Liver (tissue), 9 donors: ENCODE data around the gene AFDN. TPM values are rescaled to one million over a fixed set of nuclear protein-coding genes. Genes with fewer than 3 reads are reported as not detected.

ENCODE experiments used
- DNase-seq: peaks from one replicate; pipeline ENCODE4 v3.0.0-alpha.2; 2017; ENCODE audit warnings: low spot score
- H3K27ac ChIP-seq, 2 donors: one replicate each; pipeline ENCODE4 v1.7.0; 2013; ENCODE audit warnings: inconsistent platforms in 2 of 2, low read length in 2 of 2, control low read depth in 1 of 2, low read depth in 1 of 2, mild to moderate bottlenecking in 1 of 2
- H3K27me3 ChIP-seq, 4 donors: one replicate each; pipeline versions ENCODE4 v1.6.1 to v1.7.0; 2013; ENCODE audit warnings: low read length in 3 of 4, inconsistent platforms in 1 of 4, mild to moderate bottlenecking in 1 of 4, moderate library complexity in 1 of 4; ENCODE audit not compliant: control insufficient read depth in 4 of 4, insufficient read depth in 4 of 4
- H3K36me3 ChIP-seq, 4 donors: one replicate each; pipeline versions ENCODE4 v1.6.1 to v1.7.0; 2013; ENCODE audit warnings: low read length in 3 of 4, mild to moderate bottlenecking in 3 of 4, low read depth in 1 of 4, moderate library complexity in 1 of 4; ENCODE audit not compliant: control insufficient read depth in 4 of 4, insufficient read depth in 3 of 4
- H3K4me1 ChIP-seq, 4 donors: one replicate each; pipeline versions ENCODE4 v1.6.1 to v1.7.0; 2013; ENCODE audit warnings: low read length in 3 of 4, mild to moderate bottlenecking in 3 of 4, moderate library complexity in 1 of 4; ENCODE audit not compliant: control insufficient read depth in 4 of 4, insufficient read depth in 4 of 4
- H3K4me3 ChIP-seq, 3 donors: one replicate each; pipeline versions ENCODE4 v1.6.1 to v1.7.0; 2013; ENCODE audit warnings: low read length in 3 of 3, control low read depth in 1 of 3, low read depth in 1 of 3, mild to moderate bottlenecking in 1 of 3
- H3K9ac ChIP-seq, 2 donors: one replicate each; pipeline ENCODE4 v1.7.0; 2013; ENCODE audit warnings: low read length in 2 of 2, mild to moderate bottlenecking in 2 of 2, moderate library complexity in 2 of 2, control low read depth in 1 of 2, low read depth in 1 of 2
- H3K9me3 ChIP-seq, 4 donors: one replicate each; pipeline versions ENCODE4 v1.6.1 to v1.7.0; 2013; ENCODE audit warnings: low read length in 3 of 4; ENCODE audit not compliant: control insufficient read depth in 4 of 4
- EGR1 ChIP-seq, 2 donors: IDR thresholded peaks; 2 replicates each; pipeline ENCODE4 v1.6.1; 2016 to 2018; ENCODE audit warnings: antibody characterized with exemption in 2 of 2, low read depth in 2 of 2
- FOXA1 ChIP-seq: IDR thresholded peaks from 2 replicates; pipeline ENCODE4 v1.6.1; 2016; ENCODE audit warnings: antibody characterized with exemption
- FOXA2 ChIP-seq: IDR thresholded peaks from 2 replicates; pipeline ENCODE4 v1.6.1; 2016; ENCODE audit warnings: antibody characterized with exemption
- GABPA ChIP-seq, 2 donors: IDR thresholded peaks in 1 of 2; conservative IDR thresholded peaks in 1 of 2; 2 replicates each; pipeline ENCODE4 v1.6.1; 2016; ENCODE audit warnings: antibody characterized with exemption in 2 of 2, mild to moderate bottlenecking in 1 of 2, moderate library complexity in 1 of 2
- HNF4A ChIP-seq, 2 donors: conservative IDR thresholded peaks; 2 replicates each; pipeline ENCODE4 v1.6.1; 2016; ENCODE audit warnings: antibody characterized with exemption in 2 of 2, mild to moderate bottlenecking in 2 of 2
- JUND ChIP-seq, 2 donors: IDR thresholded peaks; 2 replicates each; pipeline ENCODE4 v1.6.1; 2016; ENCODE audit warnings: antibody characterized with exemption in 2 of 2
- NR2F2 ChIP-seq: IDR thresholded peaks from 2 replicates; pipeline ENCODE4 v1.6.1; 2016; ENCODE audit warnings: antibody characterized with exemption
- RXRA ChIP-seq, 2 donors: IDR thresholded peaks; 2 replicates each; pipeline ENCODE4 v1.6.1; 2017 to 2018; ENCODE audit warnings: antibody characterized with exemption in 2 of 2, mild to moderate bottlenecking in 1 of 2
- SP1 ChIP-seq: IDR thresholded peaks from 2 replicates; pipeline ENCODE4 v1.6.1; 2018; ENCODE audit warnings: antibody characterized with exemption, mild to moderate bottlenecking
- TAF1 ChIP-seq: conservative IDR thresholded peaks from 2 replicates; pipeline ENCODE4 v1.6.1; 2016; ENCODE audit warnings: antibody characterized with exemption, mild to moderate bottlenecking
- YY1 ChIP-seq: IDR thresholded peaks from 2 replicates; pipeline ENCODE4 v1.6.1; 2016; ENCODE audit warnings: antibody characterized with exemption, mild to moderate bottlenecking
- WGBS: extraction: QIAGEN DNeasy Blood & Tissue Kit; methylation state at CpG from one replicate; pipeline ENCODE4 v1.1.7; 2013; 5-methylcytosine and 5-hydroxymethylcytosine counted together
- polyA plus RNA-seq, 2 donors: library from polyadenylated mRNA; stranded (reverse) in 1 of 2; unstranded in 1 of 2; fragments of 200-250 nt in 1 of 2; fragments of >200 nt in 1 of 2; fragmentation: Nextera tagmentation in 1 of 2; extraction: Ambion mirVana in 1 of 2; gene quantifications; one replicate each; pipeline versions ENCODE4 v1.2.1 to v1.2.3, GENCODE V29; 2013 to 2015
- total RNA-seq, 2 donors: library from RNA; depleted of rRNA; stranded (reverse); fragments of >200 nt; gene quantifications; one replicate each; pipeline ENCODE4 v1.2.3, GENCODE V29; 2014
- TF ChIP-seq, protein P1 (sequence below): IDR thresholded peaks from 2 replicates; pipeline ENCODE4 v1.6.1; 2016; ENCODE audit warnings: antibody characterized with exemption, mild to moderate bottlenecking
- TF ChIP-seq, protein P2 (sequence below): IDR thresholded peaks from 2 replicates; pipeline ENCODE4 v1.6.1; 2016; ENCODE audit warnings: antibody characterized with exemption
- TF ChIP-seq, protein P3 (sequence below): IDR thresholded peaks from 2 replicates; pipeline ENCODE4 v1.6.1; 2016; ENCODE audit warnings: antibody characterized with exemption
- TF ChIP-seq, protein P4 (sequence below): fragments of 150-350 bp; IDR thresholded peaks from 2 replicates; pipeline ENCODE4 v1.5.1; 2017; ENCODE audit warnings: improper control_type of control experiment, low read depth, low read length; ENCODE audit not compliant: missing input control
- donor health status: healthy.
- donor health status: healthy.
- donor health status: healthy.
- donor health status: healthy.
- donor health status: healthy.

Gene AFDN
- total and polyA plus RNA-seq, 4 donors: 21.3 to 145 (median 29.3) TPM

DNA sequence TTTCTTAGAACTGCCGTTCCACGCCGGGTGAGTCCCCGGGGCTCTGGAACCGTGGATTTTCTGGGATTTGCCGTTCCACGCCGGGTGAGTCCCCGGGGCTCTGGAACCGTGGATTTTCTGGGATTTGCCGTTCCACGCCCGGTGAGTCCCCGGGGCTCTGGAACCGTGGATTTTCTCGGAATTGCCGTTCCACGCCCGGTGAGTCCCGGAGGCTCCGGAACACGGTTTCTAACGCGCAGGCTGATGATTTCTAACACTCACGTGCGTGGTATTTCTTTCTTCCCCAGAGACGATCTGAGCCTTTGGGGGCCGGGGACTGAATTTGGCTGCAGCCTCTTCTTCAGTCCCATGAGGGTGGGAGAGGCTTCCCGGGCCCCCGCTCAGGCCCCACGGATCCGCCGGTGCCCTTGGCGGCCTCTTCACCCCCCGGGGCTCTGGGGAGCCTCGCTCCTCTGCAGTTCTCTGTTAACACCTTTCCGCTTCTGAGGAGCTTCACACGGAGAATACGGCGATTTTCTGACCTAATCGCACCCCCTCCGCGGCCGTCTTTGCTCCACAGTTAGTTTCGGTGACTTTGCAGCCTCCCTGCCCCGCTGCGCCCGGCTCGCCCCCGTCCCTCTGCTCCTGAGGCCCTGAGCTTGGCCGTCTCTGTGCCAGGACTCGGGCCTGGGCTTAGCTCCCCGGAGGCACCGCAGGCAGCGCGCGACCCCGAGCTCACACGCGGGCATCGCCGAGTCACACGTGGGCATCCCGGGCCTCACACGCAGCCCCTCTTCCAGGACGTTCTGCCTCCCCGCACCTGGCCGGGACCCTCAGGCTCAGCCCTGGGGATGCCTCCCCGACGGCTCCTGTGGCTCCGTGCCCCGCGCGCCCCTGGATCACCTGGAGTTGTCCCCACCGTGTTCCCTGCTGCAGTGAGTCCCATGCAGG lies 163.6 kb downstream of the AFDN start (continued):
- TF ChIP-seq, protein P1, sequence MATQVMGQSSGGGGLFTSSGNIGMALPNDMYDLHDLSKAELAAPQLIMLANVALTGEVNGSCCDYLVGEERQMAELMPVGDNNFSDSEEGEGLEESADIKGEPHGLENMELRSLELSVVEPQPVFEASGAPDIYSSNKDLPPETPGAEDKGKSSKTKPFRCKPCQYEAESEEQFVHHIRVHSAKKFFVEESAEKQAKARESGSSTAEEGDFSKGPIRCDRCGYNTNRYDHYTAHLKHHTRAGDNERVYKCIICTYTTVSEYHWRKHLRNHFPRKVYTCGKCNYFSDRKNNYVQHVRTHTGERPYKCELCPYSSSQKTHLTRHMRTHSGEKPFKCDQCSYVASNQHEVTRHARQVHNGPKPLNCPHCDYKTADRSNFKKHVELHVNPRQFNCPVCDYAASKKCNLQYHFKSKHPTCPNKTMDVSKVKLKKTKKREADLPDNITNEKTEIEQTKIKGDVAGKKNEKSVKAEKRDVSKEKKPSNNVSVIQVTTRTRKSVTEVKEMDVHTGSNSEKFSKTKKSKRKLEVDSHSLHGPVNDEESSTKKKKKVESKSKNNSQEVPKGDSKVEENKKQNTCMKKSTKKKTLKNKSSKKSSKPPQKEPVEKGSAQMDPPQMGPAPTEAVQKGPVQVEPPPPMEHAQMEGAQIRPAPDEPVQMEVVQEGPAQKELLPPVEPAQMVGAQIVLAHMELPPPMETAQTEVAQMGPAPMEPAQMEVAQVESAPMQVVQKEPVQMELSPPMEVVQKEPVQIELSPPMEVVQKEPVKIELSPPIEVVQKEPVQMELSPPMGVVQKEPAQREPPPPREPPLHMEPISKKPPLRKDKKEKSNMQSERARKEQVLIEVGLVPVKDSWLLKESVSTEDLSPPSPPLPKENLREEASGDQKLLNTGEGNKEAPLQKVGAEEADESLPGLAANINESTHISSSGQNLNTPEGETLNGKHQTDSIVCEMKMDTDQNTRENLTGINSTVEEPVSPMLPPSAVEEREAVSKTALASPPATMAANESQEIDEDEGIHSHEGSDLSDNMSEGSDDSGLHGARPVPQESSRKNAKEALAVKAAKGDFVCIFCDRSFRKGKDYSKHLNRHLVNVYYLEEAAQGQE: no peak
- TF ChIP-seq JUND (IDR thresholded peaks at IDR 0.05): no peak
- TF ChIP-seq FOXA1: no peak
- TF ChIP-seq GABPA (IDR thresholded peaks at IDR 0.05 in 1 of 2, conservative IDR thresholded peaks at IDR 0.05 in 1 of 2): no peak
- TF ChIP-seq HNF4A (conservative IDR thresholded peaks at IDR 0.05): no peak
- no peak for TF ChIP-seq FOXA2
- no peak for TF ChIP-seq NR2F2
- no peak for TF ChIP-seq TAF1

DNA sequence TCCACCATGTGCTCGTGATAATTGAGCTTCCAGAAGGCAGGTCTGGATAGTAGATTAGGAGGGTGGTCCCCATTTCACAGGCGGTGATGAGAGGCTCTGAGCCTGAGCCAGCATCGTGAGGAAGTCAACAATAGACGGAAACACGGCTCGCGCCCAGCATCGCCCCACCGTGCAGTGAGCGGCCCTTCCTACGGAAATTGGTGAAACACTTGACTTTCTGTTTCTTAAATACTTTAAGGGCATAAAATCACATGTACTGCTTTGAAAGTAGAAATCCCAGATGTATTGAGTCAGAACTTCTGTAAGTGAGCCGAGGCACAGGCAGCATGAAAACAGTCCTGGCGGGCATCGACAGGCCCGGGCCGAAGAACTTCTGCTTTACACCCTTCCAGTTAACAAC lies 166.5 kb downstream of the AFDN start:
- Histone ChIP-seq H3K4me1 (no peaks in the 10 kb centered on the region), H3K9ac (no peak overlapping the region), H3K9me3 (no peaks in the 10 kb centered on the region), H3K27ac (no peak overlapping the region), H3K27me3 (no peaks in the 10 kb centered on the region), H3K4me3 (no peak overlapping the region), H3K36me3 (no peaks in the 10 kb centered on the region)
- no peak for DNase-seq
- WGBS: 91% methylated on average over 16 of the region's 16 CpGs
- TF ChIP-seq JUND (IDR thresholded peaks at IDR 0.05) (no peak), RXRA (IDR thresholded peaks at IDR 0.05) (no peak), HNF4A (conservative IDR thresholded peaks at IDR 0.05) (no peak), SP1 (no peak), EGR1 (IDR thresholded peaks at IDR 0.05; ENCODE audit: low read depth in 2 of 2) (no peak), TAF1 (no peak), YY1 (no peak)
- TF ChIP-seq, protein P2, sequence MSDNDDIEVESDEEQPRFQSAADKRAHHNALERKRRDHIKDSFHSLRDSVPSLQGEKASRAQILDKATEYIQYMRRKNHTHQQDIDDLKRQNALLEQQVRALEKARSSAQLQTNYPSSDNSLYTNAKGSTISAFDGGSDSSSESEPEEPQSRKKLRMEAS: no peak
- TF ChIP-seq, protein P1: no peak
- TF ChIP-seq, protein P3, sequence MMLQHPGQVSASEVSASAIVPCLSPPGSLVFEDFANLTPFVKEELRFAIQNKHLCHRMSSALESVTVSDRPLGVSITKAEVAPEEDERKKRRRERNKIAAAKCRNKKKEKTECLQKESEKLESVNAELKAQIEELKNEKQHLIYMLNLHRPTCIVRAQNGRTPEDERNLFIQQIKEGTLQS: no peak
- TF ChIP-seq, protein P4, sequence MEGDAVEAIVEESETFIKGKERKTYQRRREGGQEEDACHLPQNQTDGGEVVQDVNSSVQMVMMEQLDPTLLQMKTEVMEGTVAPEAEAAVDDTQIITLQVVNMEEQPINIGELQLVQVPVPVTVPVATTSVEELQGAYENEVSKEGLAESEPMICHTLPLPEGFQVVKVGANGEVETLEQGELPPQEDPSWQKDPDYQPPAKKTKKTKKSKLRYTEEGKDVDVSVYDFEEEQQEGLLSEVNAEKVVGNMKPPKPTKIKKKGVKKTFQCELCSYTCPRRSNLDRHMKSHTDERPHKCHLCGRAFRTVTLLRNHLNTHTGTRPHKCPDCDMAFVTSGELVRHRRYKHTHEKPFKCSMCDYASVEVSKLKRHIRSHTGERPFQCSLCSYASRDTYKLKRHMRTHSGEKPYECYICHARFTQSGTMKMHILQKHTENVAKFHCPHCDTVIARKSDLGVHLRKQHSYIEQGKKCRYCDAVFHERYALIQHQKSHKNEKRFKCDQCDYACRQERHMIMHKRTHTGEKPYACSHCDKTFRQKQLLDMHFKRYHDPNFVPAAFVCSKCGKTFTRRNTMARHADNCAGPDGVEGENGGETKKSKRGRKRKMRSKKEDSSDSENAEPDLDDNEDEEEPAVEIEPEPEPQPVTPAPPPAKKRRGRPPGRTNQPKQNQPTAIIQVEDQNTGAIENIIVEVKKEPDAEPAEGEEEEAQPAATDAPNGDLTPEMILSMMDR: no peak
